ENCODE results near the gene PPP6R3.

DNA sequence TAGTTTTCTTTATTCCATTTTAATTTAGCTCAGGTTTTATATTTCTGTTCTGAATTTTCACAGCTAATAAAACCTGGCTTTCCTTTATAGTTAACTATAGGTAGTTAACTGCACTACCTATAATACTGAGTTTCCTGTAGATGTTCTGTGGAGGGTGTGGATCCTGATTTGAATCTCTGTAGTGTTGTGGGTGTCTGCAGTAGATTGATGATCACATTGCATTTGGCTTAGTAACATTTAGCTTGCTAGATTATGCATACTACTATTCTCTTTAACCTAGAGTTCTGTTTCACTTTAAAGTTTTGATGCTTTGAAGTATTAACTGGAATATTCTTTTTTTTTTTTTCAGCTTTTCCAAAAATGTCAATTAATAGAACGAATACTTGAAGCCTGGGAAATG lies 110.1 kb downstream of the PPP6R3 start:
- no peak for TF ChIP-seq CTCF (conservative IDR thresholded peaks at IDR 0.05; ENCODE audit: low read depth, low read length)
- TF ChIP-seq EZH2 (IDR thresholded peaks at IDR 0.05; ENCODE audit: borderline replicate concordance, low read depth, low read length, poor library complexity, severe bottlenecking), result no peak
